Measurements from ENCODE around the gene TSPAN5. TPM values are rescaled to one million over a fixed set of nuclear protein-coding genes. Genes with fewer than 3 reads are reported as not detected.

The TSPAN5 gene
- total and polyA plus RNA-seq, 9 of the 15 experiments (the other 6 are each of a cell fraction or from before 2014, with no cell fraction given): 0.58 to 6.6 (median 0.73) TPM

DNA sequence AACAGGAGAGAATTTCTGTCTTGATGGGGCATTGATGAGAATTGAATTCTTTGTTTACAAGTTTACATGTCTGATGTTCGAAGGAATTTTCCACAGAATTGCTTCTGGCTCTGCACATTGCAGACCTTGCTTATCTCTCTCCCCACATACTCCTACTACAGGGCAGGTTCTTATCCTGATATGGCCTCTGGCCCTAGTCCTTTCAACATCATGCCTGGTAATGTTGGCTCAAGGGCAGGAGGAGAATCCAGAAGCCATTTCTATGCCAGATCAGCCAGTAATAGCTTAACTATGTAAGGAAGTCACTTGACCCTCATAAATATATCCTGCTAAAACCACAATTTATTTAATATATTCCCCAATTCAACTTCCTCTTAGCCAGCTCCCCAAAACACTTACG, 24.3 kb upstream of the TSPAN5 start (continued):
- peak in 1 of 2 experiments; percentile 86; a peak in 3 of 4 replicates for TF ChIP-seq RCOR1 (IDR thresholded peaks at IDR 0.05; ENCODE audit: borderline replicate concordance in 1 of 2, low read depth in 2 of 2, low read length in 2 of 2)
- peak; percentile 91 for TF ChIP-seq CBFA2T2 (conservative IDR thresholded peaks at IDR 0.05)
- TF ChIP-seq KDM1A (IDR thresholded peaks at IDR 0.05): peak in 1 of 2 experiments; percentile 61; a peak in 2 of 4 replicates
- 0 out of 4 replicates have a peak, but pooled peaks have one; percentile 51 for TF ChIP-seq TEAD1 (CRISPR knock-in tag; IDR thresholded peaks at IDR 0.05)
- TF ChIP-seq, protein P1, sequence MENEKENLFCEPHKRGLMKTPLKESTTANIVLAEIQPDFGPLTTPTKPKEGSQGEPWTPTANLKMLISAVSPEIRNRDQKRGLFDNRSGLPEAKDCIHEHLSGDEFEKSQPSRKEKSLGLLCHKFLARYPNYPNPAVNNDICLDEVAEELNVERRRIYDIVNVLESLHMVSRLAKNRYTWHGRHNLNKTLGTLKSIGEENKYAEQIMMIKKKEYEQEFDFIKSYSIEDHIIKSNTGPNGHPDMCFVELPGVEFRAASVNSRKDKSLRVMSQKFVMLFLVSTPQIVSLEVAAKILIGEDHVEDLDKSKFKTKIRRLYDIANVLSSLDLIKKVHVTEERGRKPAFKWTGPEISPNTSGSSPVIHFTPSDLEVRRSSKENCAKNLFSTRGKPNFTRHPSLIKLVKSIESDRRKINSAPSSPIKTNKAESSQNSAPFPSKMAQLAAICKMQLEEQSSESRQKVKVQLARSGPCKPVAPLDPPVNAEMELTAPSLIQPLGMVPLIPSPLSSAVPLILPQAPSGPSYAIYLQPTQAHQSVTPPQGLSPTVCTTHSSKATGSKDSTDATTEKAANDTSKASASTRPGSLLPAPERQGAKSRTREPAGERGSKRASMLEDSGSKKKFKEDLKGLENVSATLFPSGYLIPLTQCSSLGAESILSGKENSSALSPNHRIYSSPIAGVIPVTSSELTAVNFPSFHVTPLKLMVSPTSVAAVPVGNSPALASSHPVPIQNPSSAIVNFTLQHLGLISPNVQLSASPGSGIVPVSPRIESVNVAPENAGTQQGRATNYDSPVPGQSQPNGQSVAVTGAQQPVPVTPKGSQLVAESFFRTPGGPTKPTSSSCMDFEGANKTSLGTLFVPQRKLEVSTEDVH (IDR thresholded peaks at IDR 0.05; ENCODE audit: low read depth, partially characterized antibody): no peak
- no peak for TF ChIP-seq ZBTB43 (CRISPR knock-in tag; IDR thresholded peaks at IDR 0.05)
- no peak for TF ChIP-seq ZNF165 (CRISPR knock-in tag; IDR thresholded peaks at IDR 0.05; ENCODE audit: borderline replicate concordance)
- peak; percentile 45; the same call in 1 of the 2 replicates for TF ChIP-seq JUND (IDR thresholded peaks at IDR 0.05; ENCODE audit: borderline replicate concordance, low read depth, low read length)
- no peak; the same call in 2 of the 3 replicates for TF ChIP-seq JUND (tag; IDR thresholded peaks at IDR 0.05; ENCODE audit: borderline replicate concordance, low read depth, low read length)
- peak; percentile 41; the same call in 1 of the 2 replicates for TF ChIP-seq FOSL1 (tag; conservative IDR thresholded peaks at IDR 0.05)
- TF ChIP-seq EHMT2 (IDR thresholded peaks at IDR 0.05): no peak
- peak; percentile 65; the same call in 1 of the 2 replicates for TF ChIP-seq ESRRA (IDR thresholded peaks at IDR 0.05; ENCODE audit: borderline replicate concordance, low read depth)
- TF ChIP-seq TAL1 (IDR thresholded peaks at IDR 0.05): peak; percentile 93
- TF ChIP-seq SRSF9 (IDR thresholded peaks at IDR 0.05; ENCODE audit: borderline replicate concordance, low read depth, low read length): no peak
- 0 out of 2 replicates have a peak, but pooled peaks have one; percentile 23 for TF ChIP-seq BCOR (IDR thresholded peaks at IDR 0.05)
- peak; percentile 97 for TF ChIP-seq TEAD4 (IDR thresholded peaks at IDR 0.05; ENCODE audit: low read length)
- no peak for TF ChIP-seq TEAD4 (CRISPR knock-in tag; IDR thresholded peaks at IDR 0.05; ENCODE audit: borderline replicate concordance)
- TF ChIP-seq, protein P2, sequence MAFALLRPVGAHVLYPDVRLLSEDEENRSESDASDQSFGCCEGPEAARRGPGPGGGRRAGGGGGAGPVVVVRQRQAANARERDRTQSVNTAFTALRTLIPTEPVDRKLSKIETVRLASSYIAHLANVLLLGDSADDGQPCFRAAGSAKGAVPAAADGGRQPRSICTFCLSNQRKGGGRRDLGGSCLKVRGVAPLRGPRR (CRISPR knock-in tag; IDR thresholded peaks at IDR 0.05): no peak
- peak; percentile 26; the same call in 1 of the 2 replicates for TF ChIP-seq CXXC5 (CRISPR knock-in tag; IDR thresholded peaks at IDR 0.05)
- TF ChIP-seq ZNF644 (tag; IDR thresholded peaks at IDR 0.05; ENCODE audit: low read depth): peak; percentile 60; the same call in 1 of the 2 replicates
- 0 out of 2 replicates have a peak, but pooled peaks have one; percentile 54 for TF ChIP-seq LCOR (CRISPR knock-in tag; IDR thresholded peaks at IDR 0.05)
- peak; percentile 73 for TF ChIP-seq FOXM1 (IDR thresholded peaks at IDR 0.05; ENCODE audit: low read depth)
- no peak for TF ChIP-seq FOXM1 (CRISPR knock-in tag; IDR thresholded peaks at IDR 0.05; ENCODE audit: low read depth)
- TF ChIP-seq MYNN (IDR thresholded peaks at IDR 0.05): peak; percentile 79; the same call in 1 of the 2 replicates
- TF ChIP-seq MYNN (CRISPR knock-in tag; IDR thresholded peaks at IDR 0.05): no peak
- peak in 1 of 2 experiments; percentile 57; a peak in 1 of 4 replicates for TF ChIP-seq TBL1XR1 (IDR thresholded peaks at IDR 0.05; ENCODE audit: low read length in 2 of 2)

Data from K562 (cell line).